ENCODE data around the gene CEP83.

DNA sequence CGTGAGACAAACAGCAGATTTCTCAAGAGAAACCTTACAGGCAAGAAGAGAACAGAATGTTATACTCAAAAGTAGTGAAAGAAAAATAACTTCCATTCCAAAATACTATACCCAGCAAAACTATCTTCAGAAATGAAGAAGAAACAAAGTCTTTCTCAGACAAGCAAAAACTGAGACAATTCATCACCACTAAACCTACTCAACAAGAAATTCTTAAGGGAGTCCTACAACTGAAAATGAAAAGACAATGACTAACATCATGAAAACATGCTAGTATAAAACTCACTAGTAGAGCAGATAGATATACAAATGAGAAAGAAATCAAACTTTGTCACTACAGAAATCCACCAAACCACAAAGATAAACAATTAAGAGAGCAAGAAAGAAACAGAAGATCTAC is 106.5 kb downstream of the CEP83 start:
- TF ChIP-seq CTCF (IDR thresholded peaks at IDR 0.05; ENCODE audit: insufficient read depth, low read length, poor library complexity, severe bottlenecking): no peak
- no peak for TF ChIP-seq EZH2phosphoT487 (conservative IDR thresholded peaks at IDR 0.05; ENCODE audit: low read length)
